Prostate gland (tissue), 2 donors: ENCODE data around the gene ARHGAP27.
"Not testable (repeated sequence)": the region's sequence is repeated elsewhere in the genome, so short reads cannot be mapped to it uniquely, and the experiment has no call there.

Experiments
- CTCF ChIP-seq, 4 experiments: fragments of 200-600 bp in 2 of 4; fragments of 450-650 bp in 2 of 4; sonication (generic) in 2 of 4; IDR thresholded peaks; 1 replicate in 3 of 4; 2 replicates in 1 of 4; pipeline ENCODE4 v1.5.1; 2016 to 2019; ENCODE audit warnings: antibody characterized with exemption in 4 of 4, mild to moderate bottlenecking in 2 of 4, moderate library complexity in 2 of 4
- POLR2A ChIP-seq: fragments of 450-650 bp; IDR thresholded peaks from one replicate; pipeline ENCODE4 v1.6.1; 2016; ENCODE audit warnings: antibody characterized with exemption, mild to moderate bottlenecking

- not testable (repeated sequence) for TF ChIP-seq CTCF (IDR thresholded peaks at IDR 0.05); POLR2A
These were observed 14.4 kb upstream of the ARHGAP27 start for GRCh38 chr17:45446872-45447625.
